ENCODE results near the gene PRPF8. TPM values are rescaled to one million over a fixed set of nuclear protein-coding genes. Genes with fewer than 3 reads are reported as not detected.

The PRPF8 gene
- polyA plus RNA-seq, 4 donors, result 61.1 to 162 (median 75.0) TPM

Other genes starting within 250 kb of the PRPF8 start
- gene CRK, start 228.6 kb downstream of the PRPF8 start, polyA plus RNA-seq, result 10 to 100 TPM; 31.2 to 42.9 (median 41.0) TPM
- gene MYO1C, start 192.2 kb downstream of the PRPF8 start, polyA plus RNA-seq, result 10 to 100 TPM; 51.1 to 67.1 (median 59.8) TPM
- gene INPP5K, start 168.3 kb downstream of the PRPF8 start, polyA plus RNA-seq, result 10 to 100 TPM; 17.0 to 28.1 (median 24.3) TPM
- gene PITPNA, start 122.1 kb downstream of the PRPF8 start, polyA plus RNA-seq, result 10 to 100 TPM; 39.8 to 83.5 (median 49.5) TPM
- gene SLC43A2, start 56.0 kb downstream of the PRPF8 start, polyA plus RNA-seq, result 10 to 100 TPM in 2 of 4 donors, 1 to 10 TPM in 2; 2.9 to 31.5 (median 9.9) TPM
- 1 to 10 TPM; 4.2 to 10.0 (median 8.3) TPM for gene SCARF1, start 39.1 kb downstream of the PRPF8 start, polyA plus RNA-seq
- 100 to 1,000 TPM in 1 of 4 donors, 10 to 100 TPM in 2, 1 to 10 TPM in 1; 7.3 to 122 (median 54.9) TPM for gene RILP, start 35.0 kb downstream of the PRPF8 start, polyA plus RNA-seq
- gene TLCD2, start 25.5 kb upstream of the PRPF8 start, polyA plus RNA-seq, result 10 to 100 TPM in 1 of 4 donors, 1 to 10 TPM in 3; 1.8 to 10.3 (median 6.5) TPM
- 10 to 100 TPM; 14.6 to 23.4 (median 16.4) TPM for gene WDR81, start 39.8 kb upstream of the PRPF8 start, polyA plus RNA-seq
- gene SERPINF2, start 58.0 kb upstream of the PRPF8 start, polyA plus RNA-seq, result 10 to 100 TPM in 1 of 4 donors, 1 to 10 TPM in 2, under 1 TPM in 1; 0.89 to 29.9 (median 3.1) TPM
- gene SERPINF1, start 77.2 kb upstream of the PRPF8 start, polyA plus RNA-seq, result 100 to 1,000 TPM in 1 of 4 donors, 10 to 100 TPM in 2, 1 to 10 TPM in 1; 7.2 to 118 (median 20.5) TPM
- 10 to 100 TPM in 1 of 4 donors, 1 to 10 TPM in 3; 5.1 to 15.5 (median 7.3) TPM for gene SMYD4, start 145.0 kb upstream of the PRPF8 start, polyA plus RNA-seq
- 10 to 100 TPM; 21.2 to 68.8 (median 27.3) TPM for gene RPA1, start 145.1 kb upstream of the PRPF8 start, polyA plus RNA-seq

Measured in small intestine (tissue), 4 donors.